Measurements from ENCODE around the gene RYR2. TPM values are rescaled to one million over a fixed set of nuclear protein-coding genes. Genes with fewer than 3 reads are reported as not detected.

Gene RYR2
- polyA plus RNA-seq, 1 of the 3 experiments (the other 2 are of a cell fraction) = under 0.01 TPM

GRCh38 chr1:237105826-237106225 lies 63.8 kb downstream of the RYR2 start:
- CTCF ChIA-PET = no interaction called here
- no peaks in the 10 kb centered on the region for H3F3A ChIP-seq (replicated peaks; ENCODE audit: insufficient read depth)

More at GRCh38 chr1:237105826-237106225, 63.8 kb downstream of the RYR2 start:
- H3K4me3 ChIP-seq (ENCODE audit: low read depth in 2 of 2, low read length in 1 of 2) = no peak overlapping the region
- no peaks in the 10 kb centered on the region for H3K36me3 ChIP-seq (replicated peaks in 1 of 2; ENCODE audit: control insufficient read depth in 1 of 2, insufficient read depth in 2 of 2, low read length in 1 of 2)
- no peak overlapping the region for H3K9ac ChIP-seq
- H2AFZ ChIP-seq (ENCODE audit: low read depth) = no peak overlapping the region
- POLR2A ChIA-PET = no interaction called here
- no peaks in the 10 kb centered on the region for H3K9me3 ChIP-seq
- no peak overlapping the region for H3K27ac ChIP-seq (ENCODE audit: low read depth in 2 of 2, low read length in 1 of 2)
- no peak overlapping the region for H3K4me2 ChIP-seq
- DNase-seq = no peak
- TF ChIP-seq GABPA (IDR thresholded peaks at IDR 0.05; ENCODE audit: low read depth) (no peak), FOXJ3 (CRISPR knock-in tag; IDR thresholded peaks at IDR 0.05) (no peak), EP300 (IDR thresholded peaks at IDR 0.05; ENCODE audit: borderline replicate concordance in 1 of 2, low read depth in 1 of 2, low read length in 1 of 2) (no peak), SMC3 (IDR thresholded peaks at IDR 0.05; ENCODE audit: low read depth, low read length) (no peak), GATA2 (CRISPR knock-in tag; IDR thresholded peaks at IDR 0.05) (no peak), ZBTB33 (IDR thresholded peaks at IDR 0.05; ENCODE audit: borderline replicate concordance, low read depth) (no peak), PBX3 (IDR thresholded peaks at IDR 0.05) (no peak), FOXM1 (IDR thresholded peaks at IDR 0.05; ENCODE audit: low read depth) (no peak), ELF1 (IDR thresholded peaks at IDR 0.05) (no peak), RAD21 (IDR thresholded peaks at IDR 0.05; ENCODE audit: low read length) (no peak), RXRA (IDR thresholded peaks at IDR 0.05; ENCODE audit: borderline replicate concordance, low read depth) (no peak), REST (IDR thresholded peaks at IDR 0.05; ENCODE audit: low read depth, low read length) (no peak), MXI1 (IDR thresholded peaks at IDR 0.05; ENCODE audit: low read depth, low read length) (no peak), CTCF (IDR thresholded peaks at IDR 0.05) (no peak)
- no peaks in the 10 kb centered on the region for H4K20me1 ChIP-seq (ENCODE audit: insufficient read depth)
- no peaks in the 10 kb centered on the region for H3K9me2 ChIP-seq
- WGBS (ENCODE audit: low lambda C conversion rate) = 37% methylated on average over 5 of the region's 5 CpGs
- no peaks in the 10 kb centered on the region for H3K79me2 ChIP-seq (ENCODE audit: insufficient read depth)
- H3K27me3 ChIP-seq (ENCODE audit: insufficient read depth) = no peaks in the 10 kb centered on the region
- peaks cover 0 to 12% of the 10 kb centered on the region in 2 experiments; a peak in 1 of 4 replicates for H3K4me1 ChIP-seq (ENCODE audit: control insufficient read depth in 1 of 2, insufficient read depth in 2 of 2, low read depth in 1 of 2, low read length in 1 of 2)

All from SK-N-SH (cell line).